GM12878 (cell line): ENCODE data around the gene NNMT. TPM values are rescaled to one million over a fixed set of nuclear protein-coding genes. Genes with fewer than 3 reads are reported as not detected.

Source experiments
- ATAC-seq: fragments of 200-7000 bp; cut with Tn5 transposase; 3 replicates; pipeline ENCODE4 v1.9.1; 2020; ENCODE audit warnings: mild to moderate bottlenecking, moderate library complexity
- BruUV-seq: library from RNA; stranded (reverse); fragments of 400-500 nt; replicated peaks from 2 replicates; lab custom pipeline; 2021; lab: Mats Ljungman, UMichigan
- CTCF ChIA-PET: fragments of 300-600 bp; sonication (Branson Sonifier 250); formaldehyde crosslinking; extraction: SDS; loops from one replicate; lab custom pipeline; 2021; ENCODE audit warnings: inconsistent platforms; lab: Yijun Ruan, JAX
- POLR2A ChIA-PET: fragments of 350-600 bp; formaldehyde crosslinking; extraction: SDS; loops from one replicate; lab custom pipeline; 2021; ENCODE audit warnings: inconsistent platforms; lab: Charles Lee
- RAD21 ChIA-PET: fragments of 300-600 bp; sonication (Branson Sonifier 250); formaldehyde crosslinking; loops from one replicate; lab custom pipeline; 2023; ENCODE audit warnings: antibody characterized with exemption; ENCODE audit not compliant: unreplicated experiment; lab: Charles Lee
- SMC1A ChIA-PET: fragments of 300-600 bp; sonication (Branson Sonifier 250); formaldehyde crosslinking; loops from one replicate; lab custom pipeline; 2023; ENCODE audit not compliant: unreplicated experiment, uncharacterized antibody; lab: Charles Lee
- DNase-seq: peaks from one replicate; pipeline ENCODE4 v3.0.0-alpha.2; 2011; ENCODE audit warnings: low read depth, low spot score
- FAIRE-seq: peaks from 3 replicates; lab custom pipeline; 2011; peaks lifted over from hg19 to GRCh38; lab: Jason Lieb, UNC
- H2AFZ ChIP-seq: 2 replicates; pipeline ENCODE4 v1.6.0; 2011; ENCODE audit warnings: low read depth, low read length, control low read depth; ENCODE audit not compliant: control insufficient read depth
- H3K27ac ChIP-seq: 2 replicates; pipeline ENCODE4 v1.5.1; 2011; ENCODE audit warnings: control low read depth; ENCODE audit not compliant: control insufficient read depth, insufficient read depth
- H3K27me3 ChIP-seq, 2 experiments: replicated peaks in 1 of 2; 2 replicates each; pipeline versions ENCODE4 v1.6.0 to v1.6.1; 2011; ENCODE audit warnings: low read length in 1 of 2; ENCODE audit not compliant: control insufficient read depth in 2 of 2, insufficient read depth in 2 of 2
- H3K36me3 ChIP-seq, 2 experiments: 2 replicates each; pipeline ENCODE4 v1.5.1; 2011; ENCODE audit warnings: low read length in 1 of 2; ENCODE audit not compliant: control insufficient read depth in 2 of 2, insufficient read depth in 2 of 2
- H3K4me1 ChIP-seq: 2 replicates; pipeline ENCODE4 v1.6.1; 2011; ENCODE audit warnings: mild to moderate bottlenecking, low read length, moderate library complexity, mixed read lengths; ENCODE audit not compliant: control insufficient read depth, insufficient read depth
- H3K4me2 ChIP-seq: 2 replicates; pipeline ENCODE4 v1.6.0; 2011; ENCODE audit warnings: control low read depth; ENCODE audit not compliant: control insufficient read depth, insufficient read depth
- H3K4me3 ChIP-seq: fragments of 200-600 bp; sonication (generic); 2 replicates; pipeline ENCODE4 v1.5.1; 2016
- H3K79me2 ChIP-seq: 2 replicates; pipeline ENCODE4 v1.6.0; 2011; ENCODE audit warnings: low read length; ENCODE audit not compliant: control insufficient read depth, insufficient read depth
- H3K9ac ChIP-seq: 2 replicates; pipeline ENCODE4 v1.8.0; 2011; ENCODE audit warnings: low read length, control low read depth, mixed read lengths; ENCODE audit not compliant: control insufficient read depth, insufficient read depth
- H3K9me3 ChIP-seq: replicated peaks from 3 replicates; pipeline ENCODE4 v1.5.1; 2011; ENCODE audit warnings: mild to moderate bottlenecking, low read length; ENCODE audit not compliant: control insufficient read depth, insufficient read depth
- H4K20me1 ChIP-seq: 2 replicates; pipeline ENCODE4 v1.6.0; 2011; ENCODE audit not compliant: control insufficient read depth, insufficient read depth
- BCL11A ChIP-seq: IDR thresholded peaks from 2 replicates; pipeline ENCODE4 v1.6.1; 2011; ENCODE audit warnings: low read depth, low read length
- CREB1 ChIP-seq: IDR thresholded peaks from 2 replicates; pipeline ENCODE4 v1.6.1; 2012; ENCODE audit warnings: low read depth, mild to moderate bottlenecking, inconsistent platforms
- IKZF2 ChIP-seq, 2 experiments: fragments of 450-650 bp; IDR thresholded peaks; 2 replicates each; pipeline ENCODE4 v1.6.1; 2017; ENCODE audit warnings: mild to moderate bottlenecking in 2 of 2, moderate library complexity in 2 of 2
- IRF4 ChIP-seq: IDR thresholded peaks from 2 replicates; pipeline ENCODE4 v1.6.1; 2011; ENCODE audit warnings: low read depth, low read length
- KAT2A ChIP-seq: conservative IDR thresholded peaks from 2 replicates; pipeline ENCODE4 v1.6.1; 2011; ENCODE audit warnings: low read depth, low read length; ENCODE audit not compliant: control insufficient read depth
- KLF5 ChIP-seq: fragments of 450-650 bp; IDR thresholded peaks from 2 replicates; pipeline ENCODE4 v1.6.1; 2014; ENCODE audit warnings: mild to moderate bottlenecking; ENCODE audit not compliant: partially characterized antibody
- NFIC ChIP-seq: IDR thresholded peaks from 2 replicates; pipeline ENCODE4 v1.6.1; 2012; ENCODE audit warnings: low read depth, mild to moderate bottlenecking, inconsistent platforms, low read length, moderate library complexity
- NFYA ChIP-seq: IDR thresholded peaks from 2 replicates; pipeline ENCODE4 v1.6.1; 2011; ENCODE audit warnings: low read depth, mild to moderate bottlenecking, low read length, improper control_type of control experiment, borderline replicate concordance
- ZBTB40 ChIP-seq: fragments of 450-650 bp; IDR thresholded peaks from 2 replicates; pipeline ENCODE4 v1.6.1; 2016; ENCODE audit warnings: mild to moderate bottlenecking, moderate library complexity, borderline replicate concordance
- ZNF24 ChIP-seq: fragments of 450-650 bp; IDR thresholded peaks from 2 replicates; pipeline ENCODE4 v1.6.1; 2017; ENCODE audit warnings: antibody characterized with exemption, mild to moderate bottlenecking
- WGBS: methylation state at CpG from one replicate; pipeline ENCODE4 v1.1.6; 2016; ENCODE audit warnings: low lambda C conversion rate; ENCODE audit not compliant: insufficient replicate concordance, insufficient coverage; ENCODE audit errors: missing lambda C conversion rate; 5-methylcytosine and 5-hydroxymethylcytosine counted together
- in situ Hi-C: fragments of 300-500 bp; cut with MboI; formaldehyde crosslinking; loops from 9 replicates; pipeline ENCODE4 v1.14.3; 2018; ENCODE audit warnings: mixed read lengths
- intact Hi-C: fragments of 100-400 bp; cut with micrococcal nuclease; formaldehyde crosslinking; loops from one replicate; pipeline ENCODE4 v1.14.2; 2022; ENCODE audit not compliant: unreplicated experiment
- polyA plus RNA-seq, 11 experiments: library from polyadenylated mRNA; depleted of rRNA in 4 of 11; unstranded in 6 of 11; stranded (reverse) in 5 of 11; fragments of >200 nt; fragmentation: Nextera tagmentation in 4 of 11; fragmentation: Illumina TruSeq in 1 of 11; extraction: Ambion mirVana in 4 of 11; extraction: Trizol in 1 of 11; gene quantifications; 1 replicate in 1 of 11; 2 replicates in 10 of 11; pipeline versions ENCODE4 v1.2.1 to v1.2.3, GENCODE V29; 2011 to 2016; ENCODE audit warnings: inconsistent platforms in 2 of 11, missing spikeins in 2 of 11, low read depth in 1 of 11
- total RNA-seq, 4 experiments: library from RNA; depleted of rRNA in 3 of 4; stranded (reverse); fragments of >200 nt in 3 of 4; fragmentation: Illumina TruSeq in 1 of 4; extraction: Trizol in 1 of 4; gene quantifications; 2 replicates each; pipeline versions ENCODE4 v1.2.1 to v1.2.3, GENCODE V29; 2013 to 2021
- TF ChIP-seq, protein P1 (sequence below): IDR thresholded peaks from 2 replicates; pipeline ENCODE4 v1.6.1; 2012; ENCODE audit warnings: low read depth, low read length, improper control_type of control experiment

Gene NNMT
- total and polyA plus RNA-seq, 10 of the 15 experiments (the other 5 are each of a cell fraction or from before 2014, with no cell fraction given), result 0.46 TPM; not detected in 9

DNA sequence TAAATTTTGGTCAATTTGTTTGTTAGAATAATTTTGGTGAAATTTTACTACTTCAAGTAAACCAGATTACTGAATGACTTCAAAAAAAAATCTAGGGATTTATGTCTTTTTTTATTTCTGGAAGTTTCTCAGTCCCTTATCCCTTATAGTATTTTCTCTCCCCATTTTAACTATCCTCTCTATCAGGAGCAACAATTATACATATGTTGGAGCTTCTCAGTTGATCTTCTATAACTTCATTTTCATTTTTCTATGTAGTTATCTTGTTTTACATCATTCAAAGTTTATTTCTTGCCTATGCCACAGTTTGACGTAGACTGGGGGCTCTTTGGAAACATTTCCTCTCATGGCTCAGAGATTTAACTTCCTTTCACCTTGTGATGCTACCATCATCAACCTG lies 34.2 kb downstream of the NNMT start:
- Histone ChIP-seq H2AFZ (no peak overlapping the region), H3K9me3 (peaks cover 3% of the 10 kb centered on the region; the same call in 2 of the 3 replicates), H3K4me3 (no peak overlapping the region), H3K9ac (no peak overlapping the region), H3K79me2 (no peaks in the 10 kb centered on the region), H3K4me1 (no peaks in the 10 kb centered on the region), H4K20me1 (no peaks in the 10 kb centered on the region; the same call in 1 of the 2 replicates), H3K27ac (no peak overlapping the region), H3K27me3 (peaks cover 1 to 2% of the 10 kb centered on the region in 2 experiments; a peak in 2 of 4 replicates), H3K36me3 (no peaks in the 10 kb centered on the region), H3K4me2 (no peak overlapping the region)
- CTCF ChIA-PET, result no interaction called here
- in situ Hi-C loops, result no loop called here
- POLR2A ChIA-PET, result no interaction called here
- no peak for FAIRE-seq
- ATAC-seq, result no peak
- intact Hi-C loops, result no loop called here
- TF ChIP-seq, protein P1, sequence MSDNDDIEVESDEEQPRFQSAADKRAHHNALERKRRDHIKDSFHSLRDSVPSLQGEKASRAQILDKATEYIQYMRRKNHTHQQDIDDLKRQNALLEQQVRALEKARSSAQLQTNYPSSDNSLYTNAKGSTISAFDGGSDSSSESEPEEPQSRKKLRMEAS, result no peak
- no peak for TF ChIP-seq KLF5
- TF ChIP-seq BCL11A, result no peak
- TF ChIP-seq KAT2A, result no peak
- RAD21 ChIA-PET, result no interaction called here
- BruUV-seq, result no TSS peak
- SMC1A ChIA-PET, result no interaction called here
- no peak for DNase-seq
- 0% methylated on average over 1 of the region's 1 CpG for WGBS

DNA sequence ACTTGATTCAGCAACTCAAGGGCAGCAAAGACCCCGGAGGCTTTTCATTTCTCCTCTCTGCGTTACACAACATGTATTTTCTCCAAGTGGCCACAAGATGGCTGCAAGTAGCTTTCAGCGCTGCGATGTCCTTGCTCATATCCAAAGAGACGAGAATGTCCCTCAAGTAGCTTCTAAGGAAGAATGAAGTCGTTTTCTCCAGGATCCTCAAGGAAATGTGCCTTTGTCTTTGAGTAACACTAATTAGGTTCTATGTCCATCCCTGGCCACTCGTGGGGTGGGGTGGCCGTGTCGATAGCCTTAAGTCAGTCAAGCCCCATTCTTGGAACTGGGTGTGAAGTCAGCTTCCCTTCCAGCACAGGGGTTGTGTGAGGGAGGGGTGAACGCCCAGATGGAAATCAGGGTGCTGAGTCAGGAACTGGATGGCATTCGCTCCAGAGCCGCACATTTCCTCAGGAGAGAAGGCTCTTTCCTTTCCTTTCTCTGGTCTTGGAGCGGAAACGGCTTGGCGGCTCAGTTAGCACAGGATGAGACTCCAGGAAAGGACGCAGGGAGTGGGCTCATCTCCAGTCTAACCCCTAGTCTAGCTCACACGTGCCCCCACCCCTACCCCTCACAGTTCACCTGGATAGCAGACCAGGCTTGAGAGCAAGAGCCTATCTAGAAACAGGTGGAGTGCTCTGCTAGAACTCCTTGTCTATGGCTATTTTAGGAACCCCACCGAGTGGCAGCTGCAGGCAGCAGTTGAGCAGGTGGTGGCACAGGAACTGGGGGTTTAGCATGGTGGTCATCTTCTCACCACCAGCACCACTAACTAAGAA lies 44.3 kb downstream of the NNMT start:
- no peak for DNase-seq
- TF ChIP-seq CREB1 (no peak), ZNF24 (no peak), IRF4 (no peak), ZBTB40 (no peak), NFIC (no peak), NFYA (no peak), IKZF2 (IDR thresholded peaks at IDR 0.05) (no peak)

More for the DNA sequence above, 44.3 kb downstream of the NNMT start:
- Histone ChIP-seq H3K36me3 (no peaks in the 10 kb centered on the region), H3K27me3 (peaks cover 0 to 4% of the 10 kb centered on the region in 2 experiments; a peak in 2 of 4 replicates), H3K9ac (no peak overlapping the region), H3K9me3 (no peaks in the 10 kb centered on the region), H3K4me3 (no peak overlapping the region), H3K4me1 (no peaks in the 10 kb centered on the region), H4K20me1 (no peaks in the 10 kb centered on the region), H3K27ac (no peak overlapping the region), H2AFZ (no peak overlapping the region), H3K4me2 (no peak overlapping the region), H3K79me2 (no peaks in the 10 kb centered on the region)
- ATAC-seq (peak; percentile 83), FAIRE-seq (peak; percentile 62)
- intact Hi-C loops (loop anchor here (5.0 kb wide), 1 partner anchor 267 kb away; no protein-coding TSS in a partner anchor), in situ Hi-C loops (loop anchor here (10.0 kb wide), 1 partner anchor 254 kb away; the partner anchor contains the start of gene NXPE4)
- 21% methylated on average over 18 of the region's 18 CpGs for WGBS
- ChIA-PET POLR2A (no interaction called here), CTCF (interaction anchor here (0.8 to 1.3 kb wide), 7 partner anchors 9 to 254 kb away, joined by 3 to 7 read pairs (median 4); no protein-coding TSS in a partner anchor), RAD21 (interaction anchor here (0.9 kb wide), 1 partner anchor 255 kb away, joined by 3 read pairs; the partner anchor contains the start of gene NXPE4), SMC1A (interaction anchor here (1.0 to 1.1 kb wide), 2 partner anchors 254 to 256 kb away, joined by 3 to 4 read pairs; partner anchors contain the start of gene NXPE4)
- no TSS peak for BruUV-seq
